ENCODE measurements around the gene TPPP.
"Not testable (repeated sequence)": the region's sequence is repeated elsewhere in the genome, so short reads cannot be mapped to it uniquely, and the experiment has no call there.

Gene TPPP

GRCh38 chr5:693271-694041 lies at the start of gene TPPP:
TPPP (minus strand) TSS chr5:693352; CDS start chr5:678060, 15,292 bp downstream.
- peak within 1 kb of the TSS; percentile 48 to 68 (median 58) for H3K4me3 ChIP-seq
- H3K36me3 ChIP-seq; H3K27ac ChIP-seq; H3K9me3 ChIP-seq (replicated peaks in 1 of 11); H3K4me1 ChIP-seq; H4K20me1 ChIP-seq: not testable (repeated sequence)
- peaks cover 14 to 25% (median 19%) of the 10 kb centered on the region in 11 experiments for H3K27me3 ChIP-seq
- H3K9ac ChIP-seq, result peak within 1 kb of the TSS in 1 of 11 experiments; percentile 46; a peak in 1 of 22 replicates
- H3K4me2 ChIP-seq, result peak within 1 kb of the TSS; percentile 80 to 86 (median 82)

GRCh38 chr5:742276-742675 lies 49.1 kb upstream of the TPPP start:
- H4K20me1 ChIP-seq; H3K9ac ChIP-seq; H3K36me3 ChIP-seq; H3K4me2 ChIP-seq; H3K27ac ChIP-seq; H3K9me3 ChIP-seq (replicated peaks in 1 of 11); H3K4me3 ChIP-seq; H3K27me3 ChIP-seq: not testable (repeated sequence)
- H3K4me1 ChIP-seq, result peaks cover 0 to 17% (median 9%) of the 10 kb centered on the region in 10 experiments; a peak in 11 of 20 replicates

GRCh38 chr5:734145-734544 lies 41.0 kb upstream of the TPPP start:
- not testable (repeated sequence) for H3K9me3 ChIP-seq (replicated peaks in 1 of 11); H3K4me1 ChIP-seq; H3K4me2 ChIP-seq; H3K9ac ChIP-seq; H3K27me3 ChIP-seq; H3K4me3 ChIP-seq; H3K27ac ChIP-seq; H4K20me1 ChIP-seq; H3K36me3 ChIP-seq

GRCh38 chr5:732754-733454 lies 39.8 kb upstream of the TPPP start:
- H3K4me3 ChIP-seq; H3K27ac ChIP-seq; H3K4me1 ChIP-seq; H3K9ac ChIP-seq; H4K20me1 ChIP-seq; H3K36me3 ChIP-seq; H3K4me2 ChIP-seq; H3K9me3 ChIP-seq (replicated peaks in 1 of 11); H3K27me3 ChIP-seq: not testable (repeated sequence)

- H4K20me1 ChIP-seq; H3K4me2 ChIP-seq; H3K4me3 ChIP-seq; H3K9ac ChIP-seq; H3K9me3 ChIP-seq (replicated peaks in 1 of 11); H3K36me3 ChIP-seq; H3K27me3 ChIP-seq; H3K4me1 ChIP-seq; H3K27ac ChIP-seq: not testable (repeated sequence)
Measured at GRCh38 chr5:729225-729624, 36.1 kb upstream of the TPPP start.

- H3K4me3 ChIP-seq; H3K9ac ChIP-seq; H3K4me1 ChIP-seq; H3K9me3 ChIP-seq (replicated peaks in 1 of 11); H3K4me2 ChIP-seq; H4K20me1 ChIP-seq; H3K27me3 ChIP-seq; H3K27ac ChIP-seq; H3K36me3 ChIP-seq: not testable (repeated sequence)
Measured at GRCh38 chr5:727087-727486, 33.9 kb upstream of the TPPP start.

- not testable (repeated sequence) for H3K27ac ChIP-seq, H3K4me3 ChIP-seq, H3K4me1 ChIP-seq, H3K4me2 ChIP-seq, H4K20me1 ChIP-seq, H3K27me3 ChIP-seq, H3K36me3 ChIP-seq, H3K9ac ChIP-seq
- peaks cover 13 to 21% (median 17%) of the 10 kb centered on the region in 11 experiments for H3K9me3 ChIP-seq (replicated peaks in 1 of 11)
Measured at GRCh38 chr5:723865-724264, 30.7 kb upstream of the TPPP start.

- H3K4me1 ChIP-seq, H3K9ac ChIP-seq, H4K20me1 ChIP-seq, H3K4me3 ChIP-seq, H3K27me3 ChIP-seq, H3K36me3 ChIP-seq, H3K27ac ChIP-seq, H3K4me2 ChIP-seq: not testable (repeated sequence)
- peaks cover 15 to 24% (median 18%) of the 10 kb centered on the region in 11 experiments for H3K9me3 ChIP-seq (replicated peaks in 1 of 11)
Measured at GRCh38 chr5:723309-723708, 30.2 kb upstream of the TPPP start.

- H3K27me3 ChIP-seq, H3K4me2 ChIP-seq, H3K4me3 ChIP-seq, H3K36me3 ChIP-seq, H3K27ac ChIP-seq, H3K9ac ChIP-seq, H4K20me1 ChIP-seq, H3K4me1 ChIP-seq: not testable (repeated sequence)
- H3K9me3 ChIP-seq (replicated peaks in 1 of 11), result peaks cover 15 to 27% (median 21%) of the 10 kb centered on the region in 11 experiments
Measured at GRCh38 chr5:719379-719778, 26.2 kb upstream of the TPPP start.

- Histone ChIP-seq H3K9me3 (replicated peaks in 1 of 11) (peaks cover 15 to 27% (median 21%) of the 10 kb centered on the region in 11 experiments), H3K4me2 (no peak overlapping the region), H3K27ac (no peak overlapping the region), H3K4me1 (no peaks in the 10 kb centered on the region), H3K27me3 (no peaks in the 10 kb centered on the region), H3K4me3 (no peak overlapping the region), H3K9ac (no peak overlapping the region), H3K36me3 (no peaks in the 10 kb centered on the region), H4K20me1 (no peaks in the 10 kb centered on the region)
- TF ChIP-seq Cebpa-rat (IDR thresholded peaks at IDR 0.05), result no peak
Measured at GRCh38 chr5:717143-717542, 24.0 kb upstream of the TPPP start.

GRCh38 chr5:716740-717139 lies 23.6 kb upstream of the TPPP start:
- H4K20me1 ChIP-seq, H3K27ac ChIP-seq, H3K27me3 ChIP-seq, H3K4me3 ChIP-seq, H3K4me2 ChIP-seq, H3K9ac ChIP-seq, H3K36me3 ChIP-seq, H3K4me1 ChIP-seq: not testable (repeated sequence)
- peaks cover 15 to 27% (median 21%) of the 10 kb centered on the region in 11 experiments for H3K9me3 ChIP-seq (replicated peaks in 1 of 11)

- H4K20me1 ChIP-seq, H3K4me1 ChIP-seq, H3K4me3 ChIP-seq, H3K27ac ChIP-seq, H3K9ac ChIP-seq, H3K27me3 ChIP-seq, H3K36me3 ChIP-seq, H3K4me2 ChIP-seq: not testable (repeated sequence)
- H3K9me3 ChIP-seq (replicated peaks in 1 of 11), result peaks cover 21 to 31% (median 25%) of the 10 kb centered on the region in 11 experiments
Measured at GRCh38 chr5:715636-716035, 22.5 kb upstream of the TPPP start.

GRCh38 chr5:714215-715118 lies 21.3 kb upstream of the TPPP start:
- peaks cover 11 to 26% (median 21%) of the 10 kb centered on the region in 11 experiments; a peak in 21 of 22 replicates for H3K9me3 ChIP-seq (replicated peaks in 1 of 11)
- not testable (repeated sequence) for H3K4me3 ChIP-seq, H3K27ac ChIP-seq, H3K27me3 ChIP-seq, H3K9ac ChIP-seq, H3K4me2 ChIP-seq, H4K20me1 ChIP-seq, H3K36me3 ChIP-seq, H3K4me1 ChIP-seq

Data from BLaER1 treated with 17β-estradiol and CSF1 and Interleukin-3, amounts not matched to agents 10 nM and 100 nM (cell line).